RWPE2 (cell line): ENCODE measurements around the gene DDX1.

Source experiments
- ATAC-seq: fragments of 200-7000 bp; cut with Tn5 transposase; 3 replicates; pipeline ENCODE4 v1.9.1; 2021; ENCODE audit warnings: low read depth
- DNase-seq: peaks from one replicate; pipeline ENCODE4 v3.0.0-alpha.2; 2020; ENCODE audit warnings: low spot score
- H3K27ac ChIP-seq: fragments of 450-650 bp; 2 replicates; pipeline ENCODE4 v1.5.1; 2017; ENCODE audit warnings: mild to moderate bottlenecking; ENCODE audit not compliant: poor library complexity, severe bottlenecking
- H3K27me3 ChIP-seq: fragments of 250-450 bp; sonication (Bioruptor Pico); 2 replicates; pipeline ENCODE4 v1.5.1; 2021; ENCODE audit warnings: mild to moderate bottlenecking, moderate library complexity; ENCODE audit not compliant: insufficient read depth, poor library complexity, severe bottlenecking
- H3K36me3 ChIP-seq: fragments of 250-450 bp; sonication (Bioruptor Pico); 2 replicates; pipeline ENCODE4 v1.5.1; 2020; ENCODE audit warnings: low read depth, mild to moderate bottlenecking, moderate library complexity
- H3K4me1 ChIP-seq: fragments of 250-450 bp; sonication (Bioruptor Pico); 2 replicates; pipeline ENCODE4 v1.5.1; 2021; ENCODE audit warnings: mild to moderate bottlenecking, moderate library complexity; ENCODE audit not compliant: insufficient read depth, poor library complexity, severe bottlenecking
- H3K4me3 ChIP-seq: fragments of 250-450 bp; sonication (Bioruptor Pico); 2 replicates; pipeline ENCODE4 v1.5.1; 2021; ENCODE audit warnings: mild to moderate bottlenecking, moderate library complexity; ENCODE audit not compliant: severe bottlenecking
- H3K9me3 ChIP-seq: fragments of 250-450 bp; sonication (Bioruptor Pico); 2 replicates; pipeline ENCODE4 v1.5.1; 2021; ENCODE audit warnings: mild to moderate bottlenecking, moderate library complexity; ENCODE audit not compliant: severe bottlenecking
- CTCF ChIP-seq: fragments of 450-650 bp; IDR thresholded peaks from one replicate; pipeline ENCODE4 v1.5.1; 2017; ENCODE audit warnings: mild to moderate bottlenecking, moderate library complexity; ENCODE audit not compliant: poor library complexity, severe bottlenecking

The DDX1 gene

DNA sequence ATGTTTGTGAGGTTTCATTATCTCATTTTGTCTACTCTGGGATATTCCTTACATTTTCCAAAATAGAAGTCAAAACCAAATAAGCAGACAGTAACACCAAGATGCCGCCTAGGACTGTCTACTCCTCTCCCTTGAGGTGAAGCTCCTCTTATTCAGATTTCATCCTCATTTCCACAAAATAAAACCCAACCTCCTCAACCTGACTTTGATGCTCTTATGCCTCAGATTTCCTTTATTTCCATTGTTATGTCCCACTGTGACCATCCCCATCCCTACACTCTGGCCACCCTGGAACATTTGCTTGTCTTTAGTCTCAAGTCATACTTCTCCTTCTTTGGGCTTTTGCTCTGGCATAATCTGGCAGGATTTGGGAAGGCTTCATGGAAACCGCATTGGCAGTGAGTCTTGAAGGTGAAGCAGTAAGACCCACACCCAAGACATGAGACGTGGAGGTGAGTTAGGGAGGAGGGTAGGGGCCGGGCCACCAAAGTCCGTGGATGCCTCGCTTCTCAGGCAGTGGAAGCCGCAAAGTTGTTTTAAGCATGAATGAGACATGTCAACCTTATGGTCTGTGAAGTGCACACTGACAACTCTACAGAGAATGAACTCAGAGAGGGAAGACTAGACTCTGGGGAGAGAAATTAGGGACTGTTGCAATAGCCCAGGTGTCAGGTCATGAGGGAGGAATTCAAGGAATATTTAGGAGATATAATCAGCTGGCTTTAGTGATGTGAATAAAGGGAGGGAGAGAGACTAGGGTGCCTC is 63.6 kb downstream of the DDX1 start:
- Histone ChIP-seq H3K36me3 (no peaks in the 10 kb centered on the region), H3K27me3 (peaks cover 3% of the 10 kb centered on the region), H3K4me1 (no peaks in the 10 kb centered on the region), H3K4me3 (no peak overlapping the region), H3K9me3 (no peaks in the 10 kb centered on the region), H3K27ac (no peak overlapping the region)
- no peak for TF ChIP-seq CTCF
- no peak for DNase-seq
- ATAC-seq: no peak

GRCh38 chr2:15656090-15656489 is 64.4 kb downstream of the DDX1 start:
- peaks cover 3% of the 10 kb centered on the region for H3K27me3 ChIP-seq
- no peak for DNase-seq

DNA sequence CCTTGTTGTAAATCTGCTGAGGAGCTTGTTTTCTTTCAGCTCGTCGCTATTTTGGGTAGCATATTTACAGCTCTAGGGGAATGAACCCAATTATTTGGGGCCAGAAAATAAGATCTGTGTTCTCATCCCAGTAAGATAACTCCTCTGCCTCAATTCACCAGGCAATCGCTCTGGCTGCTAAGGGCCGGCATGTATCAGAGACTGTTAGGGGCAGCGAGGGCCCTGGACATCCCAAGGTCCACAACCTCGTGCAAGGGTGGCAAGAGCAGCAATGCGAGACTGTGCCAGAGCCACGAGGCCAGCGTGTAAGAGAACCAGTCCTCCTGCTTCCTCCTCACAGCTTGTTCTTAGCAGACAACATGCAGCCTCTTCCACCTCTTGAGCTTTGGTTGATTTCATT is 66.1 kb downstream of the DDX1 start:
- H3K27ac ChIP-seq: no peak overlapping the region
- peaks cover 3% of the 10 kb centered on the region for H3K27me3 ChIP-seq
- H3K4me1 ChIP-seq: no peaks in the 10 kb centered on the region
- no peaks in the 10 kb centered on the region for H3K9me3 ChIP-seq
- H3K4me3 ChIP-seq: no peak overlapping the region
- ATAC-seq: no peak
- no peak for TF ChIP-seq CTCF
- H3K36me3 ChIP-seq: no peaks in the 10 kb centered on the region
- no peak for DNase-seq

More at GRCh38 chr2:15656090-15656489, 64.4 kb downstream of the DDX1 start:
- Histone ChIP-seq H3K36me3 (no peaks in the 10 kb centered on the region), H3K9me3 (no peaks in the 10 kb centered on the region), H3K4me3 (no peak overlapping the region), H3K27ac (no peak overlapping the region), H3K4me1 (no peaks in the 10 kb centered on the region)
- no peak for ATAC-seq
- no peak for TF ChIP-seq CTCF

DNA sequence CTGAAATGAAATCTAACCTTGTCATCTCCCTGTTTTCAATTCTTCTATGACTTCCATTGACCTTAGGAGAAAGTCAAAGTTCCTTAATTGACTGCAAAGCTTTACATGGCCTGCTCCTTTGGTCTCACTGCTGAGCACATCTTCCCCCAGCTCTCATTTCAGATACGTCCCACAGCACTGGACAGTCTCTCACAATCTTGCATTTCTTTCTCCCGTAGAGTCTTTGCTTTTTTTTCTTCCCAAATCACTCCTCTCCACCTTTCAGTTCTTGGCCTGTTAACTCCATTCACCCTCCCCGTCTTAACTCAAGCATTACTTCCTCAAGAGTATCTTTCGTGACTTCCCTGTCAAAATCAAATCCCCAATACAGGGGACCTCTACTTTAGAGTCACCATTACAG is 67.2 kb downstream of the DDX1 start:
- Histone ChIP-seq H3K27me3 (peaks cover 3% of the 10 kb centered on the region), H3K9me3 (no peaks in the 10 kb centered on the region), H3K36me3 (no peaks in the 10 kb centered on the region), H3K4me3 (no peak overlapping the region), H3K4me1 (no peaks in the 10 kb centered on the region), H3K27ac (no peak overlapping the region)
- ATAC-seq: no peak
- DNase-seq: no peak
- TF ChIP-seq CTCF: no peak
